ENCODE measurements around the gene AKAP13.

DNA sequence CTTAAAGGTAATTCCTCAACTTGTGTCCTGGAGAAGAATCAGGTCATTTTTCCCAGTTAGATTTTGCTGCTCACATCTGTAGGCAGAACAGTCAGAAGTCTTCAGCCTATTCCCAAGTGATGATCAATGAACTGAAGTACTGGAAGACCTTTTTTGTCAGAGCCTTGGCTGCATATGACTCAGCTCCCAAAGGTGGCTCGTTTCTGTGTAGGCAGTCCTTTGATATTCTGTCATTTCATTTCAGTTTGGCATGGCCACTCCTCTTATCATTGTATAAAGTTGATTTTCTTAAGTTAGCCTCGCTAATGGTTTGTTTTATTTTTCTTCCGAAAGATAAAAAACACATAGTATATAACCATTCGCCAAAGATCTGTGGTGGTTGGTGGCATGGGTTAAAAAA lies 323.7 kb downstream of the AKAP13 start:
- TF ChIP-seq, protein P1, sequence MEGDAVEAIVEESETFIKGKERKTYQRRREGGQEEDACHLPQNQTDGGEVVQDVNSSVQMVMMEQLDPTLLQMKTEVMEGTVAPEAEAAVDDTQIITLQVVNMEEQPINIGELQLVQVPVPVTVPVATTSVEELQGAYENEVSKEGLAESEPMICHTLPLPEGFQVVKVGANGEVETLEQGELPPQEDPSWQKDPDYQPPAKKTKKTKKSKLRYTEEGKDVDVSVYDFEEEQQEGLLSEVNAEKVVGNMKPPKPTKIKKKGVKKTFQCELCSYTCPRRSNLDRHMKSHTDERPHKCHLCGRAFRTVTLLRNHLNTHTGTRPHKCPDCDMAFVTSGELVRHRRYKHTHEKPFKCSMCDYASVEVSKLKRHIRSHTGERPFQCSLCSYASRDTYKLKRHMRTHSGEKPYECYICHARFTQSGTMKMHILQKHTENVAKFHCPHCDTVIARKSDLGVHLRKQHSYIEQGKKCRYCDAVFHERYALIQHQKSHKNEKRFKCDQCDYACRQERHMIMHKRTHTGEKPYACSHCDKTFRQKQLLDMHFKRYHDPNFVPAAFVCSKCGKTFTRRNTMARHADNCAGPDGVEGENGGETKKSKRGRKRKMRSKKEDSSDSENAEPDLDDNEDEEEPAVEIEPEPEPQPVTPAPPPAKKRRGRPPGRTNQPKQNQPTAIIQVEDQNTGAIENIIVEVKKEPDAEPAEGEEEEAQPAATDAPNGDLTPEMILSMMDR (IDR thresholded peaks at IDR 0.05), result no peak
- TF ChIP-seq EZH2phosphoT487 (IDR thresholded peaks at IDR 0.05), result no peak

Measured in neural progenitor cell (in vitro differentiated cells).